OCI-LY1 (cell line): ENCODE results near the gene NPW.

Experiments
- H2AFZ ChIP-seq: fragments of 200-600 bp; sonication (generic), shearing (Covaris generic); 2 replicates; pipeline ENCODE4 v1.6.0; 2014; ENCODE audit warnings: antibody characterized with exemption, mild to moderate bottlenecking, low read length
- H3F3A ChIP-seq: fragments of 200-600 bp; sonication (generic), shearing (Covaris generic); 2 replicates; pipeline ENCODE4 v1.6.0; 2014; ENCODE audit warnings: mild to moderate bottlenecking, antibody characterized with exemption, low read length, moderate library complexity; ENCODE audit not compliant: insufficient read depth
- H3K27ac ChIP-seq: fragments of 200-600 bp; sonication (generic); 2 replicates; pipeline ENCODE4 v1.5.1; 2014; ENCODE audit warnings: low read length, mixed run types, mild to moderate bottlenecking, low read depth; ENCODE audit not compliant: poor library complexity, severe bottlenecking
- H3K27me3 ChIP-seq: fragments of 200-600 bp; sonication (generic); 2 replicates; pipeline ENCODE4 v1.6.0; 2014; ENCODE audit warnings: antibody characterized with exemption, mild to moderate bottlenecking, low read length, moderate library complexity; ENCODE audit not compliant: insufficient read depth
- H3K36me3 ChIP-seq: fragments of 200-600 bp; sonication (generic); 2 replicates; pipeline ENCODE4 v1.6.1; 2014; ENCODE audit warnings: mild to moderate bottlenecking, antibody characterized with exemption, low read length, moderate library complexity, mixed read lengths; ENCODE audit not compliant: insufficient read depth
- H3K4me1 ChIP-seq: fragments of 200-600 bp; sonication (generic); 2 replicates; pipeline ENCODE4 v1.5.1; 2014; ENCODE audit warnings: mild to moderate bottlenecking, low read length, moderate library complexity; ENCODE audit not compliant: insufficient read depth, severe bottlenecking
- H3K4me2 ChIP-seq: fragments of 200-600 bp; sonication (generic), shearing (Covaris generic); 2 replicates; pipeline ENCODE4 v1.6.1; 2014; ENCODE audit warnings: low read length
- H3K4me3 ChIP-seq: fragments of 200-600 bp; sonication (generic); 2 replicates; pipeline ENCODE4 v1.5.1; 2014; ENCODE audit warnings: low read length, low read depth, mild to moderate bottlenecking, mixed read lengths; ENCODE audit not compliant: poor library complexity, severe bottlenecking
- H3K79me2 ChIP-seq: fragments of 200-600 bp; shearing (Covaris generic); 2 replicates; pipeline ENCODE4 v1.6.1; 2016; ENCODE audit warnings: mixed run types, low read length, mixed read lengths; ENCODE audit not compliant: insufficient read depth
- H3K9ac ChIP-seq: fragments of 200-600 bp; sonication (generic), shearing (Covaris generic); 2 replicates; pipeline ENCODE4 v1.6.1; 2014; ENCODE audit warnings: mild to moderate bottlenecking, low read length, mixed read lengths
- H3K9me2 ChIP-seq: fragments of 200-600 bp; sonication (generic), shearing (Covaris generic); 2 replicates; pipeline ENCODE4 v1.6.1; 2014; ENCODE audit warnings: low read depth, mild to moderate bottlenecking, low read length, mixed read lengths
- H3K9me3 ChIP-seq: fragments of 200-600 bp; shearing (Covaris generic); 2 replicates; pipeline ENCODE4 v1.6.1; 2014; ENCODE audit warnings: low read length, mixed read lengths
- H4K20me1 ChIP-seq: fragments of 200-600 bp; sonication (generic), shearing (Covaris generic); 2 replicates; pipeline ENCODE4 v1.6.0; 2016; ENCODE audit warnings: mild to moderate bottlenecking, low read length; ENCODE audit not compliant: insufficient read depth
- EZH2 ChIP-seq: fragments of 200-600 bp; sonication (generic), shearing (Covaris generic); IDR thresholded peaks from 2 replicates; pipeline ENCODE4 v1.8.0; 2017; ENCODE audit warnings: borderline replicate concordance, mixed run types, mild to moderate bottlenecking, antibody characterized with exemption, low read length, moderate library complexity, mixed read lengths
- TF ChIP-seq, protein P1 (sequence below): fragments of 200-600 bp; sonication (generic), shearing (Covaris generic); IDR thresholded peaks from 2 replicates; pipeline ENCODE4 v1.5.1; 2017; ENCODE audit warnings: mild to moderate bottlenecking, antibody characterized with exemption, low read length, moderate library complexity, mixed read lengths

The NPW gene

DNA sequence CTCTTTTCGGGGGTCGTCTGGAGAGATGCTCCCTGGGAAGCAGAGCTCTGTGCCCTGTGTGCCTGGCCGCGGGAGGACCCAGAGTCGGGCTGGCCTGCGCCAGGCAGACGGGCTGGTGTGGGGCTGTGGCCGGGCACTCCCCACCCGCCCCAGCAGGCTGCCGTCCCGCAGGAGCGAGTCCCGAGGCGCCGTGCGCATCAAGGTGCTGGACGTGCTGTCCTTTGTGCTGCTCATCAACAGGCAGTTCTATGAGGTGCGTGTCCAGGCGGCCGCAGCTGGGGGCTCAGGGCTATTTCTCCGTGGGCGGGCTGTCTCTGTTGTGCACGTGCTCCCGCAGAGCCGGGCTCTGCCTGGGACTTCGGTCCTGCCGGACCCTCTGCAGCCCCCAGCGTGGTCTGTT lies 43.2 kb downstream of the NPW start:
- H3K9me2 ChIP-seq, result no peaks in the 10 kb centered on the region
- peaks cover 36% of the 10 kb centered on the region for H3K36me3 ChIP-seq
- peaks cover 9% of the 10 kb centered on the region for H3K4me1 ChIP-seq
- no peaks in the 10 kb centered on the region for H4K20me1 ChIP-seq
- no peak overlapping the region for H3K4me2 ChIP-seq
- H3K27ac ChIP-seq, result no peak overlapping the region
- TF ChIP-seq, protein P1, sequence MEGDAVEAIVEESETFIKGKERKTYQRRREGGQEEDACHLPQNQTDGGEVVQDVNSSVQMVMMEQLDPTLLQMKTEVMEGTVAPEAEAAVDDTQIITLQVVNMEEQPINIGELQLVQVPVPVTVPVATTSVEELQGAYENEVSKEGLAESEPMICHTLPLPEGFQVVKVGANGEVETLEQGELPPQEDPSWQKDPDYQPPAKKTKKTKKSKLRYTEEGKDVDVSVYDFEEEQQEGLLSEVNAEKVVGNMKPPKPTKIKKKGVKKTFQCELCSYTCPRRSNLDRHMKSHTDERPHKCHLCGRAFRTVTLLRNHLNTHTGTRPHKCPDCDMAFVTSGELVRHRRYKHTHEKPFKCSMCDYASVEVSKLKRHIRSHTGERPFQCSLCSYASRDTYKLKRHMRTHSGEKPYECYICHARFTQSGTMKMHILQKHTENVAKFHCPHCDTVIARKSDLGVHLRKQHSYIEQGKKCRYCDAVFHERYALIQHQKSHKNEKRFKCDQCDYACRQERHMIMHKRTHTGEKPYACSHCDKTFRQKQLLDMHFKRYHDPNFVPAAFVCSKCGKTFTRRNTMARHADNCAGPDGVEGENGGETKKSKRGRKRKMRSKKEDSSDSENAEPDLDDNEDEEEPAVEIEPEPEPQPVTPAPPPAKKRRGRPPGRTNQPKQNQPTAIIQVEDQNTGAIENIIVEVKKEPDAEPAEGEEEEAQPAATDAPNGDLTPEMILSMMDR, result no peak
- TF ChIP-seq EZH2, result no peak
- H3K9ac ChIP-seq, result no peak overlapping the region
- H2AFZ ChIP-seq, result no peak overlapping the region
- no peaks in the 10 kb centered on the region for H3F3A ChIP-seq
- no peak overlapping the region for H3K4me3 ChIP-seq
- no peaks in the 10 kb centered on the region for H3K27me3 ChIP-seq
- no peaks in the 10 kb centered on the region for H3K79me2 ChIP-seq
- no peaks in the 10 kb centered on the region for H3K9me3 ChIP-seq

DNA sequence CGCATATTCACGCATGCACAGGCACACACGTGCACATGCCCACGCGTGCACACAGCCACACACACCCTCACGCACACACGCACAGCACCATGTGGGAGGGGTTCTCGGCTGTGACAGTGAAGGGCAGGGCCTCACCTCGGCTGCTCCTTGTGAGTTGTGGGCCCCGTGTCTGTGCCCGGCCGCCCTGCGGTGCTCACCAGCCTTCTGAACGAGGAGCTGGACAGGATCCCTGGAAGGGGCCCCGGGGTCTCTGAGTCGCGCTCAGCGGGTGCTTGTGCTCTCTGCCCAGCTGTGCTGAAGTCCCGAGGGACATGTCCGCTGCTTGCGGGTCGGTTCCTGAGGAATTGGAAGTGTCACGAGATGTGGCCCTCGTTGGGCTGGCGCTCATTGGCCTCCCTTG lies 44.3 kb downstream of the NPW start:
- no peaks in the 10 kb centered on the region for H3K9me3 ChIP-seq
- H3K9ac ChIP-seq, result no peak overlapping the region
- H3K4me3 ChIP-seq, result no peak overlapping the region
- H3K27me3 ChIP-seq, result no peaks in the 10 kb centered on the region
- no peak overlapping the region for H3K27ac ChIP-seq
- no peaks in the 10 kb centered on the region for H3K79me2 ChIP-seq
- no peaks in the 10 kb centered on the region for H4K20me1 ChIP-seq
- H3F3A ChIP-seq, result no peaks in the 10 kb centered on the region
- TF ChIP-seq, protein P1, result no peak
- TF ChIP-seq EZH2, result no peak
- H3K4me1 ChIP-seq, result peaks cover 3% of the 10 kb centered on the region
- H3K36me3 ChIP-seq, result peaks cover 43% of the 10 kb centered on the region
- no peak overlapping the region for H3K4me2 ChIP-seq
- no peak overlapping the region for H2AFZ ChIP-seq
- no peaks in the 10 kb centered on the region for H3K9me2 ChIP-seq

DNA sequence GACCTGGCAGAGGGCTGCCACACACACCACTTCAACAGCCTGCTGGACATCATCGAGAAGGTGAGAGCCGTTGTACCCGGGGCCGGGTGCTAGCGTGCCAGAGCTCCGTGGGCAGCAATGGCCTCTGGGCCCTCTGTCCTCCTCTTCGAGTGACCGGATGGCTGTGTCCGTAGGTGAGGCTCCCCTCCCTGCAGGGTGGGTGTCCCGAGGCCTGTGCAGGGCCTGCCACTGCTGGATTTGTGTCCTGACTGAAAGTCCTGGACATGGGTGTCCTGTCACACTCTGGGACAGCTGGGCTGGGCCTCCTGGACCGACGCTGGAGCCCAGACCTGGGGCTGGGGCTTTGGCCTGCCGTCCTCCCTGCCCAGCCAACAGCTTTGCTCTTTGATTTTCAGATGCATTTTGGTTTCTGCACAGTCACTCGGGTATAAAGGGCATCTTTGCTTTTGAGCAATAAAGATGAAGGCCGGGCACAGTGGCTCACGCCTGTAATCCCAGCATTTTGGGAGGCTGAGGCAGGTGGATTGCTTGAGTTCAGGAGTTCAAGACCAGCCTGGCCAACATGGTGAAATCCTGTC lies 44.9 kb downstream of the NPW start:
- Histone ChIP-seq H3K4me3 (no peak overlapping the region), H3K4me1 (no peaks in the 10 kb centered on the region), H3K4me2 (no peak overlapping the region), H3K9ac (no peak overlapping the region), H3K9me3 (no peaks in the 10 kb centered on the region), H3K79me2 (no peaks in the 10 kb centered on the region), H3K36me3 (peaks cover 43% of the 10 kb centered on the region), H3F3A (no peaks in the 10 kb centered on the region), H3K27me3 (no peaks in the 10 kb centered on the region), H4K20me1 (no peaks in the 10 kb centered on the region), H2AFZ (no peak overlapping the region), H3K9me2 (no peaks in the 10 kb centered on the region), H3K27ac (no peak overlapping the region)
- no peak for TF ChIP-seq EZH2
- TF ChIP-seq, protein P1, result no peak
